HG03108 (cell line): ENCODE measurements around the gene SHC1.

Experiments used
- ATAC-seq: cut with Tn5 transposase; IDR thresholded peaks from one replicate; pipeline ENCODE4 v1.9.1; 2021; ENCODE audit warnings: moderate library complexity; ENCODE audit not compliant: unreplicated experiment

Gene SHC1

GRCh38 chr1:154974808-154975408 lies 4.4 kb upstream of the SHC1 start:
- ATAC-seq = peak; percentile 33

DNA sequence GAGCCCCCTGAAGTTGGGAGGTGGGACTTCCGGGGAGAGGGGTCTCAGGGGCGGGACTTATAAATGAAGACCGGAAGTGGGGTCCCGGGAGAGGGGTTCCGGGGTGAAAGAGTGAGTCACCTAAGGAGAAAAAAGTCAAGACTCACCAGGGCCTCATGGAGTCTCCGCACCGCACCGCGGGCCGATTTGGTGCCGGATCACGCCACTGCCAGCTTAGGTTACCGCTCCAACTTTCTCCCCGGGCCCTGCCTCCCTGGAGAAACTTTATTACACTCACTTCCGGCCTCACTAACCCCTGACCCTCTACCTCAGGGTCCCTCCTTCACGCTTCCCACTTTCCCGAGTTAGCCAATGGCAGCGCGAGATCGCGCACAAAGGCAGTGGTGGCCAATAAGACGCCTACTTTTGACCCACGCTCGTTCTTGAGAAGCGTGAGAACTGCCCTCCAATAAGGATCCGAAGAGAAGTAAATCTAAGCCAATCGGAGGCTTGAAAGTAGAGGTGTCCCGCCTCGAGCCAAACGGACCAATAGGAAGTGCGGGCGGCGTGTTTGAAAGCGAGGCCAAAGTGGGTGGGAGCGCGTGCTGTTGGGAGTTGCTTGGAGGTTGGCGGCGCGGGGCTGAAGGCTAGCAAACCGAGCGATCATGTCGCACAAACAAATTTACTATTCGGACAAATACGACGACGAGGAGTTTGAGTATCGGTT lies 3.7 kb upstream of the SHC1 start, which contains the start of gene CKS1B:
Gene CKS1B (plus strand): TSS at position 580 of the 706 bp plus-strand sequence. CDS start 65 bp downstream, at position 645.
- ATAC-seq = peak; percentile 76

- no peak for ATAC-seq
Observed at GRCh38 chr1:154973344-154974101, 3.0 kb upstream of the SHC1 start.

GRCh38 chr1:154972517-154973343 lies 2.2 kb upstream of the SHC1 start:
- no peak for ATAC-seq

GRCh38 chr1:154972213-154972516 lies 1.6 kb upstream of the SHC1 start:
- ATAC-seq = no peak

GRCh38 chr1:154971341-154971998 lies 923 bp upstream of the SHC1 start:
- no peak for ATAC-seq

GRCh38 chr1:154969860-154970452 lies 591 bp downstream of the SHC1 start:
- no peak for ATAC-seq

GRCh38 chr1:154969246-154969645 lies 1.3 kb downstream of the SHC1 start:
- ATAC-seq = no peak

GRCh38 chr1:154968731-154969130 lies 1.8 kb downstream of the SHC1 start:
- no peak for ATAC-seq

DNA sequence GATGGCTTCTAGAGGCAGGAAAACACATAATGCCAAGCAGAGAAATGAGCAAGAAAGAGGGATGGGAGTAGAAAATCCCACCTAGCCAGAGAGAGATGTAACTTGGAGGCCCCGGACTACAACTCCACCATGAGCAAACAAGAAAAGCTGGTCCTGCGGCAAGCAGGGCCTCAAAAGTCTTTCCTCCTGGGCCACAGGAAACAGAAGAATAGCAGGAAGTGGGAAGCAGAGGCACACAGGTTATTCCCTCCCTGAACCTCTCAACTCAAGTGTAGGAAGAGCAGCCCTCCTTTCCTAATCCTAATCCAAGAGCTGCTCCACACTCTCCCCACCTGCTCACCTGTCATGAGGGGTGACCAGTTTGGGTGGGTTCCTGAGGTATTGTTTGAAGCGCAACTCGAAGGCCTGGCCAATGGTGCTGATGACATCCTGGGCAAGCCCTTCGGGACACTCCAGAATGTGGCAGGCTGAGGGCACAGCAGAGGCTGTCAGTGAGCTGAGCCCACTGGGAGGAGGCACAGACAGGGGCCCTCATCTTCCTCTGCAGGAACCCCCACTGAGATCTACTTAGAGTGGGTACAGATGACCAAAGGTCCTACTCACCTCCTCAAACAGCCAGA lies 3.1 kb downstream of the SHC1 start:
- no peak for ATAC-seq

- ATAC-seq = no peak
Observed at GRCh38 chr1:154966111-154966510, 4.4 kb downstream of the SHC1 start.

- no peak for ATAC-seq
Observed at GRCh38 chr1:154964359-154964758, 6.2 kb downstream of the SHC1 start.

GRCh38 chr1:154963643-154964042 lies 6.9 kb downstream of the SHC1 start:
- ATAC-seq = no peak

DNA sequence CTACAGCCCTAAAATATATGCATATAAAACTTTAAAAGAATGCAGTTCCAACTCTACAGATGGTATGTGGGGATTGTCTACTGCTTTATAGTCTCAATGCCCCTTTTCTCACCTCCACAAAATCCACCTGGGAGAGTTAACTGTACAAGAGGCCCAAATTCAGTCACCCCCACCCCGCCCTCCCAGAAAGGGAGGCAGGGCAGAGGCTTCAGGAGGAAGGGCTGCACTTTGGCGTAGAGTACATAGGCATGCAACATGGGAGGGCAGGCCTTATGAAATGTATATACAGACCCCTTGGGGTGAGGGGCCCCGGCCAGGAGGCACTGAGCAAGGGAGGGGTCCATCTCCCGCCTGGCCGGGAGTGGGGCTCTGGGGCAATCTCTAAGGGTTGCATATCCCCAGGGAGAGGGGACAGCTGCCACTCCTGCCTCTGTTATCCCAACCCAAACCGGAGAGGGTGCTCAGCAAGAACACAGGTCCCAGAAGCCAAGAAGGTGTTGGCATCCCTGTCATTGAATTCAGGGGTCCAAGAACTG lies 7.7 kb downstream of the SHC1 start:
- no peak for ATAC-seq

GRCh38 chr1:154962156-154962749 lies 8.3 kb downstream of the SHC1 start:
- no peak for ATAC-seq

GRCh38 chr1:154961207-154962155 lies 9.1 kb downstream of the SHC1 start, which contains the start of gene PYGO2:
Gene PYGO2 (minus strand): TSS chr1:154961782. CDS start chr1:154961576, 206 bp downstream.
- ATAC-seq = peak; percentile 65

- no peak for ATAC-seq
Observed at GRCh38 chr1:154960446-154961136, 10.0 kb downstream of the SHC1 start.
